Stimulated activated CD8-positive, alpha-beta memory T cell treated with anti-CD3 and anti-CD28 coated beads, Interleukin-7, amount 100 ng/mL, for 48 hours (primary cell): ENCODE measurements around the gene ESR2.
"Not testable (repeated sequence)": the region's sequence is repeated elsewhere in the genome, so short reads cannot be mapped to it uniquely, and the experiment has no call there.

Experiments
- DNase-seq, 2 donors: peaks; one replicate each; pipeline ENCODE4 v3.0.0-alpha.2; 2020; ENCODE audit warnings: low read depth in 1 of 2; ENCODE audit errors: extremely low read depth in 1 of 2

Gene ESR2

DNA sequence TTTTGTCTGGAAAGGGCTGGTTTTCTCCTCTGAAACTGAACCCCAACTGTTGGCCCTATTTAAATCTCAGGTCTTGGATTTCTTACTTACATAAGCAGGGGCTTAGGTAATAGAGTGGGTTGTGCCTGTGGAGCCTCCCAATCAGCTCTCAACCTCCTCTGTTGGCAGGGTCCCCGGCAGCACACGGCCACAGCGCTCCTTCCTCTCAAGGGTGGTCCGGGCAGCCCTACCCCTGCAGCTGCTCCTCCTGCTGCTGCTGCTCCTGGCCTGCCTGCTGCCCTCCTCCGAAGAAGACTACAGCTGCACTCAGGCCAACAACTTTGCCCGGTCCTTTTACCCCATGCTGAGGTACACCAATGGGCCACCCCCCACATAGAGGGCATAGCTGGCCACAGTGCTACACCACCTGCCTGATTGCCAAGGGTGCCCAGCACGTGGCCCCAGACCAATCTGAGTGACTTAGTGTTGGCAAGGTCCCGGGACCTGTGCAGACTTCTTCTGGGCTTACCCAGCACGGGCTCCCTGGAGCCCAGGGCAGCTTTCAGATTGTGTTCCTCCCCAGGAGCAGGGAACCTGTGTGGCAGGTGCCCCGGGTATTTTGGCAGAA lies 68.9 kb downstream of the ESR2 start:
- no peak for DNase-seq

DNA sequence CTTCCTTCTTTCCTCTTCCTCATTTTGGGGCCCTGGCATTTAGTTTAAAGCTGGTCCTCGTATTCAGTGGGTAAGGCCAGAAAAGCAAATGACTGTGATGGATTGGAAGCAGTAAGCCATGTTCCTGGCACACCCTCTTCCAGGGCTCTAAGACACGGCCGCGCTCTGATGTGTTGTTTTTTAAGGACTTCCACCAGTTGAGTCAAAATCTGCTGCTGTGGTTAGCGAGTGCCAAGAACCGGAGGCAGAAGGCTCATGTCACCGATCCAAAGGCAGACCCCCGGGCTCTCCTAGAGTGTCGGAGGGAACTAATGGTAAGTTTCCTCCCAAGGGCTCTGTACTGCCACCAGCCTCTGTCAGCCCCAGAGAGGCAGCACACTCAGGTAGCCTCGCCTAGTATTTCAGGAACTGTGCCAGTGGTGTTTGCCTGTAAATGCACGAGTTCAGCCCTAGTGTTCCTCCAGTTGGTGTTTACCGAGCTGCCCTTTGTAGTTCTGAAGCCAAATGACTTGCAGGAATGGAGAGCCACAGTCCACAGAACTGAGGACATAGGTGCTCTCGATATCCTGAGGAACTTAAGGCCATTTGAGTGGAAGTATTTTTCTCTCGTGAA lies 72.7 kb downstream of the ESR2 start:
- DNase-seq: no peak

DNA sequence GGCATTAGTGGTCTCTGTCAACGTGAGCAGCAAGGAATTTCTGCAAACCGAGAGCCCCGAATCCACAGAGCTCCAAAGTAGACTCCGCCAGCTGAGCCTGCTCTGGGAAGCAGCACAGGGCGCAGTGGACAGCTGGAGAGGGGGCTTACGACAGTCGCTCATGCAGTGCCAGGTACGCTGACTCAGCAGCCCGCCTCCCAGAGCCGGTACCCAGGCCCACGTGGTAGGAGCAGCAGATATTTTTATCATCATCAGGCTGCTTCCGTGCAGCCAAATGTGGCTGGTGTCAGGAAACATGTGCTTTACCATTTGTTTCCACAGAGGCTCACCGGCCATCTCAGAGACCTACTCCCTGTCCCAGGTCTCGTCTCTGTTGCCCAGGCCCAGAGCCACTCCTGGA lies 73.7 kb downstream of the ESR2 start:
- DNase-seq: no peak

DNA sequence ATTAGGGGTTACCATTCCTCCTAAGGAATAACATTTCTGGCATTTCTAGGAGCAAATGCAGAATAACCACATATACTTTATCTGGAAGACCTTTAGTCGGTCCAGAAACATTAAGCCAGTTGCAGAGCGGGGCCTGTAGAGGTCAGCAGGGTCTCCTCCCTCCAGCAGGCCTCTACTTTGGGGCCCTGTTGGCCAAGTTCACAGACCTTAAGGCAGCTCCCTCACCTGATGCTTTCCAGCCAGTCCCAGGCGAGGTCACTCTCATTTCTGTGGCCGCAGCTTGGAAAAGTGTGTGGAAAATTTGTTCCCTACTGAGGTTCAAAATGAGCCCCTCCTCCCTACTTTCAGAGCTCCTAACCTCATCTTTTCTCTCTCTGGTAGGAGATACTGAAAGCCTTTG lies 74.1 kb downstream of the ESR2 start:
- no peak for DNase-seq

DNA sequence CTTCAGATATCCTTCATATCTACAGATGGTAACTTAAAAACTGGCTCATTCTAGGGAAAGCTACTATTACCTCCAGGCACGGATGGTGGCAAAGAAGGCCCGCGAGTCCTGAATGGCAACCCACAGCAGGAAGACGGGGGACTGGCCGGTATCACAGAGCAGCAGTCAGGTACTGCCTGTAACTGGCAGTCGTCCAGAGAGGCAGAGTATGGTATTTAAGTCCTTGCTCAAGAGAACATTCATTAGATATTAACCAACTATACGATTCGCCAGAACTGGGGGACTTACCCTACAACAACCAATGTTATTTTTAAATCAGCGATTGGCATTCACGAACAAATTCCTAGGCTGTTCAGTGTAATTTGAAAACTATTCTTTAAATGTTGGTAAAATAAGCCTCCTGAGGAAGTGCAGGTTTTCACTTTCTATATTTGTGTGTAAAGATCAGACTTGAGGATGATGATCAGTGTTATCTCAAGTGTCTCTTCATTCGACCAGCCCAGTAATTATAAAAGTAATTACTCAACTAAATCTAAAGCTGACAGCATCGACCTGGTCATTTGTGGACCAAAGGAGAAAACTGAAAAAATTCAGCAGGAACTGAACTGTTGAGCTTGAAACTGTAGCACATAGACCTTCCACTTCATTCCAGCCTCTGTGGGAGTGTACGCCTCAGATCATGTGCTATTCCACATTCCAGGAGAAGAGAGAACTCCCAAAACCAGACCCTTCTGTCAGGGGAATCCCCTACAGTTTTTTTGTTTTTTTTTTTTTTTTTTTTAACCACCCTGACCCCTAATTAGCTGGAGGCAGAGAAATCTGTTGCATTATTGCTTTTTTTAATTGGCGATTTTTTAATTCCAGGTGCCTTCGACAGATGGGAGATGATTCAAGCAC lies 75.6 kb downstream of the ESR2 start:
- no peak for DNase-seq

DNA sequence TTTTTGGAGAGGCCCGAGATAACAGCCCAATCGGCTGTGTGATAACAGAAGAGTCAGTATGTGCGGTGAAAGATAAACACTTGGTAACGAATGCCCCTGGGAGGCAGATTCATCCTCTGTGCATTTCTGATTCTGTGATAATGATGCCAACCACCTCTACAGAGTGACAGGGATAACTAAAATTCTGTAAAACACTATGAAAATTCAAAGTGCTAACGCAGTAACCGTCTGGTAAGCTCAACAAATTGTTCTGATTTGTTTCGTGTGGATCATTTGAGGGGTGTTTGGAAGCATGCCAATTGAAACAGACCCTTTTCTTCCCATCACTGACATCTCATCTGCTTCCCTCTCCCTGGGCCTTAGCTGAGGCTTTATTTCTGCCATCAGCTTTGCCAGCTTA lies 76.3 kb downstream of the ESR2 start:
- no peak for DNase-seq

DNA sequence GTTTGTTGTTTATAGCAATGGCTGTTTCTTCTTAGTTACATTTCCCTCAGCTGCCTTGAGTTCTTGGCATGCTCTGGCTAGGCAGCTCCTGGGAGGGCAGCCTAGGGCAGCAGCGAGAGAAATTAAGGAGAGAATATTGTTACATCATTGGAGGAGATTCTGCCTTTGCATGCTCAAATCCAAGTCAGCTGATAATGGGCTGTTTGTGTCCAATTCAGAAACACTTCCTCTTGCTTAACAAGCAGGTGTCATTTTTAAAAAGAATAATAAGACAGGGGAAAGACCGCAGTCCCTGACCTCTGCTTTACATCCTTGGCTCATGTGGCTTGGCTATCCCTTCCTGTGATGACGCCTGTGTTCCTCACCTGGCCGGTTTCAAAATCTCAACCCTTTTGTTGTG lies 76.9 kb downstream of the ESR2 start:
- DNase-seq: no peak

DNA sequence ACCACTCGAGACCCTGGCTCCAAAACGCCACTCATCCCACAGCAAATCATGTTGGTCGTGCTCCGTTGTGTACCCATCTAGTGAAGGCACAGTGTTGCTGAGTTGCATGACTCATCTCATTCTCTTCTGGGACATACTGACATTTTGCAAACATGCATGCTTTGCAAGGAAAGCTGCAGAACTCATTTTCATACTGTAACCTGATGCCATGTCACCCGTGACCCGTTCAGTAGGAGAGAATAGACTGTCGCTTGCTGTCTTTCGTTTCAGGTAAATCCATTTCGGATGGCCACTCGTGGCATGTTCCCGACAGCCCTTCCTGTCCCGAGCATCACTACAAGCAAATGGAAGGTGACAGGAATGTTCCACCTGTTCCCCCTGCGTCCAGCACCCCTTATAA lies 78.2 kb downstream of the ESR2 start:
- DNase-seq: no peak

DNA sequence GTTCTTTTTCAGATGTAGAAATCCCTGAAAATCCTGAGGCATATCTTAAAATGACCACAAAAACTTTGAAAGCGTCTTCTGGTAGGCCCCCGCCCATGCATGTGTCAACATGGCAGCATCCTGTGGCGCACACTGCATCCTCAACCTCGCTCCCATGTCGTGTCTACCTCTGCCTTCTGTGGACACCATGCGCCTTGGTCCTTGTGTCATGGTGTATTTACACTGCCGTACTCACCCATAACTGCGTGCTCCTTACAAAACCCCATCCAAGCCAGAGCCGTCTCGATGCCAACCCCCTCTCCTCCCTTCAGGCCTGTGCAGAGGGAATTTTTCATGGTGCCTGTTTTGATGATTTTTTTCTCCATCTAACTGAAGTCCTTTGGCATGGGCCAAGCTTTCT lies 78.9 kb downstream of the ESR2 start:
- no peak for DNase-seq

DNA sequence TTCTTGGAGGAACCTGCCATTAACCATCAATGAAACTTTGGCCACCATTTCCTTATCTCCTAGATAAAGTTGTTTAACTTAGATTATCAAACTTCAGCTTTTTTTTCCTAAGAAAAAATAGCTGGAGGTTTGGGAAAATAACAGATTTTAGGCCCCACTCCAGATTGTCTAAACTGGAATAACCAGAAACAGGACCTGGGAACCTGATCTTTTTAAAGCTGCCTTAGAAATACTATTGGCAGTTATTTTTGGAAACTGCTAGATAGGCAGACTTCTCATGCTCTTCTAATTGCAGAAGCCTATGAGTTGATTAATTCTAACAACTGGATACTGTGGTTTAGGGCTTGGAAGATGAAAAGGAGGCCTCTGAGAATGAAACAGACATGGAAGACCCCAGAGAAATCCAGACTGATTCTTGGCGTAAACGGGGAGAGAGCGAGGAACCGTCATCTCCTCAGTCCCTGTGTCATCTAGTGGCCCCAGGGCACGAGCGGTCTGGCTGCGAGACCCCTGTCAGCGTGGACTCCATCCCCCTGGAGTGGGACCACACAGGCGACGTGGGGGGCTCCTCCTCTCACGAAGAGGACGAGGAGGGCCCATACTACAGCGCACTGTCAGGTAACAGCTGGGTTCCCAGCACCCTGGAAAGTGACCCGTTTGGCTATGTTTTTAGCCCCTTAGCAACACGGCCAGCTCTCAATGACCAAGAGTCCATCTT lies 80.2 kb downstream of the ESR2 start:
- no peak for DNase-seq

DNA sequence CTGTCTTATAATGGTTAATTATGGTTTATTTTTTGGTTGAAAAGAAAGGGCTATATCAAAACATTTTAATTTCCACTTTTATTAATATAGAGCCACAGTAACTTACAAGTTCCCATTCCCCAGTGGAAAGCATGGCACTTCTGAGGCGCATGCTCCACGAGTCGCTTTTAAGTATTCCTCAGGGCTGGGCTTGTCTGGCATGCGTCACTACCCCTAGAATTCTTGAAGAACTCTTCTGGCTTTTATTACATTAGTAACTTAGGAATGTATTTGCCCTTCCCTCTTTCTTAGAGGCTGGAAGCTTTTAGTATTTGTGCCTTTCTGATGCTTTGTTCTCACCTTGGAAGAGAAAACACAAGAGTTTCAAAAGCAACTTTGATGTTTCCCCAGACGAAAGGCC lies 81.1 kb downstream of the ESR2 start:
- DNase-seq: no peak

DNA sequence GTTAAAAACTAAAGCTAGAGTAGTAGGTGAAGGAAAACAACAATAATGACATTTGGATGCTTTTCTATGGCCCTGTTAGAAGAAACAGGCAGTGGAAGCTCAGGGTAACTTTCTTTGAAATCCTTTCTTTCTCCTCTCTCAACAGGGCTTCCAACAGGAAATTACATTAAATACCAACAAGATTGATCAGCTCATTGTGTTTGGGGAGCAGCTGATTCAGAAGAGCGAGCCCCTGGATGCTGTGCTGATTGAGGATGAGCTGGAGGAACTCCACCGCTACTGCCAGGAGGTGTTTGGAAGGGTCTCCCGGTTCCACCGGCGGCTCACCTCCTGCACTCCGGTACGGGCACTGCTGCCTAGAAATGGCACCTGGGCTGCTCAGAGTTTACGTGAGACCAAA lies 81.5 kb downstream of the ESR2 start:
- DNase-seq: no peak

DNA sequence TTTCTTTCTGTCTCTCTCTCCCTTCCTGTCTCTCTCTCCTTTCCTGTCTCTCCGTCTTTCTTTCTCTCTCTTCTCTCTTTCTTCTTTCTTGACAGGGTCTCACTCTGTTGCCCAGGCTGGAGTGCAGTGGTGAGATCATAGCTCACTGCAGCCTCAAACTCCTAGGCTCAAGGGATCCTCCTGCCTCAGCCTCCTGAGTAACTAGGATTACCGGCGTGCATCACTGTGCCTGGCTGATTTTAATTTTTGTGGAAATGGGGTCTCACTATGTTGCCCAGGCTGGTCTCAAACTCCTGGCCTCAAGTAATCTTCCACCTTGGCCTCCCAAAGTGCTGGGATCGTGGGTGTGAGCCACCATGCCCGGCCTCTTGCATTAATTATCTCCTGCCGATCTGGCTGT lies 83.3 kb downstream of the ESR2 start:
- DNase-seq: not testable (repeated sequence)

DNA sequence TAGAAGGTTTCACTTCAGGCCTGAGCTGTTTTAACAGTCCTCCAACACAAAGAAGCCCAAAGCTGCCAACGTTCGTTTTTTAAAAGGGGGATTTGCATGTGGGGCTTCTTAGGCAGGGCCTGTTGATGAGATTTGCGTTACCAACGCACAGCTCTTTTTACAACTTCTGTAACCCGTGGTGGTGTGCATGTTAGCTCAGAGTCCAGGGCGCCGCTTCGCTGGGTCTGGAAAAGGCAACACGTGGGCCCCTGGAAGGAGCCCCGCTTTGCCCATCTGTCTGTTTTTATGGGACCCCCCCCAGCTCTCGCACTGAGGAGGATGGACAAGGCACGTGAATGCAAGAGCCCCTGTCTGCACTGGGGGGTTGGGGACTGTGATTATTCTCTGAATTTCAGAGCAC lies 84.0 kb downstream of the ESR2 start:
- DNase-seq: no peak

DNA sequence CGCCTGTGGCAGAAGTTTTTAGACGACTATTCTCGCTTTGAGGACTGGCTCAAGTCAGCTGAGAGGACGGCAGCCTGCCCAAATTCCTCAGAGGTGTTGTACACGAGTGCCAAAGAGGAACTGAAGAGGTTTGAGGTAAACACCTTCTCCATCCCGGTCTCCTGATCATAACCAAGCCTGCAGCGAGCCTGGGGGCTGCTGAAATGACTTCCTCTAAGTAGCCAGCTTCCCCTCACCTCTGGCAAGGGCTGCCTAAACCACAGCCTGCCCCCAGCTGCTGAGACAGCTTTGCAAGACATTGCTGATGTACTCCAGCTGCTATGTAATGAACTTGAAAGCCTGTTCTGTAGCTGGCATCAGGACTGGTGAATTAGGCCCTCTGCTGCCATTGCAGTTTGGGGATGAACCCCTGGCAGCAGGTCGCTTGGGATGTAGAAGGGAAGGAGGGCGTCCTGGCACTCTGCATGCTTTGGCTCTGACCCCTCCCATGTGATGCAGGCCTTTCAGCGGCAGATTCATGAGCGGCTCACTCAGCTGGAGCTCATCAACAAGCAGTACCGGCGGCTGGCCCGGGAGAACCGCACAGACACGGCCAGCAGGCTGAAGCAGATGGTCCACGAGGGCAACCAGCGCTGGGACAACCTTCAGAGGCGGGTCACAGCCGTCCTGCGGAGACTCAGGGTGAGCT lies 84.6 kb downstream of the ESR2 start:
- DNase-seq: no peak

DNA sequence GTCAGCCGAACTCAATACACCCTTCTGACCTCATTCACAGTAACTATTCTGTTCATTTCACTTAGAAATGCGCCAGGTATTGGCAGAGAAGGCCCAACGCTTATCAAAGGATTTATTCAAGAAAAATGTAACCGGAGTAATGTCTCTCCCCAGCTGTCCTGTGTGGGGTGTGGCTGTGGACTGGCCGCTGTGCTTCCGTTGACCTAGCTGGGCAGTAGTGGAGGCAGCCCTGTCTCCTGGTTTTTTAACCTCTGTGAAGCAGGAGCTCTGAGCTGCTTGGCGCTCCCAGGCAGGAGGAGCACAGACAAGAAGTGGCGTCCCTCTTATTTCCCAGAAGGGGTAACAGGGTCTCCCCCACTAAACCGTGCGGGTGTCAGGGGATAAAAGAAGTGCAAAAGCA lies 85.2 kb downstream of the ESR2 start:
- no peak for DNase-seq

DNA sequence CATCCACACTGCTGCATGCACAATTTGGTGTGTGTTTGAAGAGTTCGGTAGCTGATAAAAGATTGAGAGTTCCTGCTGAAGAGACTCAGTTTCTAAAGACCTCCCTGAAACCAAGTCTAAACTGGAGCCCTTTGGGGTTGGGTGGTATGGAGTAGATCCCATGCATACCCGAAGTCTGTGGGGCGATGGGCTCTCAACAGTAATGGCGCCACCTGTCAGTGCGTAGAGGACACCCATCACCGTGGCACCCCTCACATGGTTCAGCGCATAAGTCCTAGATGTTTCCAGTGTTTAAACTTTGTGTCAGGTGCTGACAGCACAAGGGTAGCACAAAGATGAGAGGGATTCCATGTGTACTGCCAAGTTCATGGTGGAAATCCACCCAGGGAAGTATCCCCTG lies 85.9 kb downstream of the ESR2 start:
- DNase-seq: no peak

DNA sequence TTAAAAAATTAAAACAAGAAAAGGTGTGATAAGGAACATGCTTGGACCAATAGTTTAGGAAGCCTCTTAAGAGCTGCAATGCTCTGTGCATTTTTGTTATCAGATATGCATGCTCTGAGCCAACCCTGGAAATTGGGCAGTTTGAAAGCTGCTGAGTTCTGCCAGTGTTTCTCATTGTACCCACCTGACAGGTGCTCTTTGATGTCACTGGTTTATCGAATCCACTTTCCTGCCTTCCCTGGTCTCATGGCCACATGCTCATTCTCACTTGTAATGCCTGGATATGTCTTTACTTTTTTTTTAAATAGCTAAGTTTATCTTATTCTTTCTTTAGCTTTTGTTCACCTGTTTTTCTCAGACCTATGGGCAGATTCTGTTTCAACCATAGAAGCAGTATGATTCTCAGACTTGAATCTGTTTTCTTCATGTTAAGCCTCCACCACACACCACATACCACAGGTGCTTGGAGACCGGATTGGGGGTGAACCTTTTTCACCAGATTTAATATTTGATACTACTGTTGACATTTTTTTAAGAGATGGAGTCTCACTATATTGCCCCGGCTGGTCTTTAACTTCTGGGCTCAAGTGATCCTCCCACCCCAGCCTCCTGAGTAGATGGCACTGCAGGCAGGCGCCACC lies 90.7 kb downstream of the ESR2 start:
- DNase-seq: no peak

DNA sequence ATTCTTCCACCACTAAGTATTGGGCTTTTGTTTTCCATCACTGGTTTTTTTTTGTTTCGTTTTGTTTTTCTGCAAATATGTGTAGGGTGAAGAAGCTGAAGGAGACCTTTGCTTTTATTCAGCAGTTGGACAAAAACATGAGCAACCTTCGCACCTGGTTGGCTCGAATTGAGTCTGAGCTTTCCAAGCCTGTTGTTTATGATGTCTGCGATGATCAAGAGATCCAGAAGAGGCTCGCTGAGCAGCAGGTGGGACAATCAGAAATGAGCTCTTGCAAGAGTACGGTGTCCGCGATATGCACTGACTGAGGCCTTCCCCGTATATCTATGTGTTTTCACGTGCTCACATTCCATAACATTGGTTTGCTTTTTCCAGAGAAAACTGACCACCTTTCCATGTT lies 91.5 kb downstream of the ESR2 start:
- no peak for DNase-seq

DNA sequence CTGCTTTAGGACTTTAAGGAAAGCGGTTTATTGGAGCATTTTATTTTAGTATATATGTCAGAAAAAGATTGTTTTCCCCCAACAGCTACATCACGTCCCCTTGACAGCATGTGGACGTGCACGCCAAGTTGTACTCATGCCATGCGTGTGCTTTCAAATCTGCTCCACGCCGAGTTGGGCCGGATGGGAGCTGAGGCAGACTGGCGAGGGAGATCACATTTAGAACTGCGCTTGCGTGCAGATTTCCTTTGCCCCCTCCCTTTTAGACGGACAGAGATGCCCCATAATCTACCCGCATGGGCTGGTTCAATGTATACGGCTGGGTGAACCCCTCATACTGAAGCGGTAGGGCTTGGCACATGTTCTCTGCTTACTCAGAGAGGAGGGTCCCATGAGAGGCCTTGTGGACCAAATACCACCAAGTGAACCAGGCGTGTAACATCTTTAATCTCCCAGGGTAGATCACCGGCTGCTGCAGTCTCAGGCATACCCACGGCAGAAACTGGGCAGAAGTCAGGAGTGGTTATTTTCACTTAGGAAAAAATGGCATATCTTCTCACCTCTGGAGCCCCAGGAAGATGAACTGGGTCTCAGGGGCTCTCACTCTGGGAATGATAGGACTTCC lies 92.1 kb downstream of the ESR2 start:
- DNase-seq: no peak
